WTC11 (cell line): ENCODE results near the gene ZNF205. TPM values are rescaled to one million over a fixed set of nuclear protein-coding genes. Genes with fewer than 3 reads are reported as not detected.
"Not testable (repeated sequence)": the region's sequence is repeated elsewhere in the genome, so short reads cannot be mapped to it uniquely, and the experiment has no call there.

Experiments
- ATAC-seq: fragments of 200-7000 bp; cut with Tn5 transposase; 2 replicates; pipeline ENCODE4 v1.10.0; 2021; ENCODE audit warnings: mild to moderate bottlenecking, moderate library complexity
- CTCF ChIA-PET: fragments of 300-600 bp; sonication (Branson Sonifier 250); formaldehyde crosslinking; loops from one replicate; lab custom pipeline; 2021; ENCODE audit warnings: antibody characterized with exemption; lab: Charles Lee
- POLR2A ChIA-PET: fragments of 350-600 bp; sonication (Branson Sonifier 250); formaldehyde crosslinking; loops from one replicate; lab custom pipeline; 2021; ENCODE audit warnings: antibody characterized with exemption; lab: Charles Lee
- DNase-seq: peaks from one replicate; pipeline ENCODE4 v3.0.0; 2021; ENCODE audit warnings: low spot score
- H3K27ac Mint-ChIP-seq: 2 replicates; pipeline ENCODE4 v1.8.0; 2021; ENCODE audit warnings: mixed read lengths
- H3K27me3 Mint-ChIP-seq: 2 replicates; pipeline ENCODE4 v1.8.0; 2021; ENCODE audit warnings: low read depth, mild to moderate bottlenecking, moderate library complexity, mixed read lengths
- H3K36me3 Mint-ChIP-seq: 2 replicates; pipeline ENCODE4 v1.8.0; 2021; ENCODE audit warnings: mixed read lengths
- H3K4me1 Mint-ChIP-seq: 2 replicates; pipeline ENCODE4 v1.8.0; 2022; ENCODE audit warnings: mixed read lengths
- H3K4me3 Mint-ChIP-seq: 2 replicates; pipeline ENCODE4 v1.8.0; 2021; ENCODE audit warnings: mild to moderate bottlenecking, moderate library complexity, mixed read lengths
- H3K9me3 Mint-ChIP-seq: 2 replicates; pipeline ENCODE4 v1.8.0; 2021; ENCODE audit warnings: mixed read lengths
- CBFB ChIP-seq: sonication (generic); formaldehyde crosslinking; IDR thresholded peaks from 2 replicates; pipeline ENCODE4 v1.8.1; 2022; ENCODE audit warnings: mild to moderate bottlenecking, low read depth, missing genetic modification reagents
- CREM ChIP-seq: sonication (generic); formaldehyde crosslinking; IDR thresholded peaks from 2 replicates; pipeline ENCODE4 v1.8.1; 2022; ENCODE audit warnings: mild to moderate bottlenecking, missing genetic modification reagents, moderate library complexity
- ELF4 ChIP-seq: sonication (generic); formaldehyde crosslinking; IDR thresholded peaks from 2 replicates; pipeline ENCODE4 v1.8.1; 2022; ENCODE audit warnings: low read depth, mild to moderate bottlenecking, moderate library complexity, missing genetic modification reagents
- ESRRA ChIP-seq: sonication (generic); formaldehyde crosslinking; IDR thresholded peaks from 2 replicates; pipeline ENCODE4 v1.8.1; 2022; ENCODE audit warnings: mild to moderate bottlenecking, missing genetic modification reagents, borderline replicate concordance
- ETV6 ChIP-seq: sonication (generic); formaldehyde crosslinking; IDR thresholded peaks from 2 replicates; pipeline ENCODE4 v1.8.1; 2022; ENCODE audit warnings: mild to moderate bottlenecking, missing genetic modification reagents
- GABPB1 ChIP-seq: sonication (generic); formaldehyde crosslinking; IDR thresholded peaks from 2 replicates; pipeline ENCODE4 v1.8.1; 2023; ENCODE audit warnings: mild to moderate bottlenecking, missing genetic modification reagents
- GRHL2 ChIP-seq: fragments of 250-450 bp; sonication (Bioruptor Pico); IDR thresholded peaks from 2 replicates; pipeline ENCODE4 v1.8.0; 2022; ENCODE audit warnings: mild to moderate bottlenecking, moderate library complexity; ENCODE audit not compliant: insufficient replicate concordance, severe bottlenecking
- SMAD4 ChIP-seq: sonication (generic); formaldehyde crosslinking; IDR thresholded peaks from 2 replicates; pipeline ENCODE4 v1.8.0; 2022; ENCODE audit warnings: mild to moderate bottlenecking, missing genetic modification reagents
- ZBTB21 ChIP-seq: sonication (generic); formaldehyde crosslinking; IDR thresholded peaks from 2 replicates; pipeline ENCODE4 v1.8.1; 2023; ENCODE audit warnings: mild to moderate bottlenecking, missing genetic modification reagents, borderline replicate concordance
- ZNF138 ChIP-seq: sonication (generic); formaldehyde crosslinking; conservative IDR thresholded peaks from 2 replicates; pipeline ENCODE4 v1.8.1; 2022; ENCODE audit warnings: mild to moderate bottlenecking, moderate library complexity, missing genetic modification reagents
- ZNF232 ChIP-seq: sonication (generic); formaldehyde crosslinking; IDR thresholded peaks from 2 replicates; pipeline ENCODE4 v1.8.0; 2022; ENCODE audit warnings: mild to moderate bottlenecking, missing genetic modification reagents
- ZNF263 ChIP-seq: sonication (generic); formaldehyde crosslinking; IDR thresholded peaks from 2 replicates; pipeline ENCODE4 v1.8.1; 2022; ENCODE audit warnings: low read depth, mild to moderate bottlenecking, moderate library complexity, missing genetic modification reagents
- ZNF317 ChIP-seq: sonication (generic); formaldehyde crosslinking; IDR thresholded peaks from 2 replicates; pipeline ENCODE4 v1.8.1; 2023; ENCODE audit warnings: low read depth, mild to moderate bottlenecking, moderate library complexity, missing genetic modification reagents, borderline replicate concordance
- ZNF671 ChIP-seq: fragments of 250-450 bp; sonication (Bioruptor Pico); IDR thresholded peaks from 2 replicates; pipeline ENCODE4 v1.8.0; 2021; ENCODE audit warnings: mild to moderate bottlenecking
- total RNA-seq: library from RNA; stranded (reverse); gene quantifications from 3 replicates; pipeline ENCODE4 v1.2.3, GENCODE V29; 2021
- TF ChIP-seq, protein P1 (sequence below): fragments of 250-450 bp; sonication (Bioruptor Pico); conservative IDR thresholded peaks from 2 replicates; pipeline ENCODE4 v1.9.0; 2021; ENCODE audit warnings: mild to moderate bottlenecking
- TF ChIP-seq, protein P2 (sequence below): sonication (generic); formaldehyde crosslinking; conservative IDR thresholded peaks from 2 replicates; pipeline ENCODE4 v1.8.1; 2023; ENCODE audit warnings: mild to moderate bottlenecking, low read depth, missing genetic modification reagents, moderate library complexity
- TF ChIP-seq, protein P3 (sequence below): sonication (generic); formaldehyde crosslinking; conservative IDR thresholded peaks from 2 replicates; pipeline ENCODE4 v1.8.1; 2022; ENCODE audit warnings: mild to moderate bottlenecking, missing genetic modification reagents
- TF ChIP-seq, protein P4 (sequence below): sonication (generic); formaldehyde crosslinking; IDR thresholded peaks from 2 replicates; pipeline ENCODE4 v1.8.0; 2022; ENCODE audit warnings: mild to moderate bottlenecking, missing genetic modification reagents
- TF ChIP-seq, protein P5 (sequence below): sonication (generic); formaldehyde crosslinking; IDR thresholded peaks from 2 replicates; pipeline ENCODE4 v1.8.0; 2022; ENCODE audit warnings: mild to moderate bottlenecking, missing genetic modification reagents
- TF ChIP-seq, protein P6 (sequence below): fragments of 250-450 bp; sonication (Bioruptor Pico); IDR thresholded peaks from 2 replicates; pipeline ENCODE4 v1.8.0; 2021; ENCODE audit warnings: mild to moderate bottlenecking

ZNF205 gene
- total RNA-seq, 1 experiment from 2014 or later, result 22.7 TPM

DNA sequence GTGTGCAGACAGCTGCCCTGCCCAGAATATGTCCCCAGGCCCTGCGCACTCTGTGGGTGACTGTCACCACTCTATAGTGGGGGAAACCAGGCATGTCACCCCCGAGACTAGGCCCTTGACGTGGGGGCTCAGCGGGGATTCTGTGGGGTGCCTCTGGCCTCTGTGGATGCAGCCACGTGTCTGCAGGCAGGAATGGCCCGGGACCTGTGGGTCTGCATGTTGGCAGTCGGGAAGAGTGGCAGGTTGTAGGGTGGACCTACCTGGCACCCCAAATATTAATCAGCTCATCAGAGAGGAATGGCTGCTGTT lies 46.0 kb upstream of the ZNF205 start:
- TF ChIP-seq ESRRA, result no peak
- TF ChIP-seq GABPB1, result 0 out of 2 replicates have a peak, but pooled peaks have one; percentile 12

DNA sequence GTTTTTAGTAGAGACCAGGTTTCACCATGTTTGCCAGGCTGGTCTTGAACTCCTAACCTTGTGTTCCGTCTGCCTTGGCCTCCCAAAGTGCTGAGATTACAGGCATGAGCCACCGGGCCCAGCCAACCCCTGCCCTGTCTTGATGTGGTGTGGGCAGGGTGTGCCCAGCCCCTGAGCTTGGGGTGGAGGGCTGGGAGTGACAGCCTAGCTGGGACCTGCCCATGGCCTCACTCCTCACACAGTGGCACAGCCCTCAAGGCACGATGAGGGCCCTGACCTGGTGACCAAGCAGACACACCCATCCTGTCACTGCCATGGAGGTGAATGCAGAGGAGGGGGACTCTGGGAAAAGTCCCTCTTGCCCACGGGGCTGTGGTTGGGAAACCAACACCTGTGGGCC lies 43.9 kb upstream of the ZNF205 start:
- TF ChIP-seq ZNF671 (CRISPR knock-in tag) (no peak), CREM (CRISPR knock-in tag) (no peak), GRHL2 (CRISPR knock-in tag) (no peak), ETV6 (CRISPR knock-in tag) (no peak), ELF4 (CRISPR knock-in tag) (no peak), ZNF263 (CRISPR knock-in tag) (no peak), ZNF138 (CRISPR knock-in tag) (no peak), CBFB (CRISPR knock-in tag) (no peak), ZNF317 (no peak), ZNF232 (no peak), ZBTB21 (CRISPR knock-in tag) (no peak), SMAD4 (CRISPR knock-in tag) (no peak), ESRRA (no peak)
- TF ChIP-seq, protein P1, sequence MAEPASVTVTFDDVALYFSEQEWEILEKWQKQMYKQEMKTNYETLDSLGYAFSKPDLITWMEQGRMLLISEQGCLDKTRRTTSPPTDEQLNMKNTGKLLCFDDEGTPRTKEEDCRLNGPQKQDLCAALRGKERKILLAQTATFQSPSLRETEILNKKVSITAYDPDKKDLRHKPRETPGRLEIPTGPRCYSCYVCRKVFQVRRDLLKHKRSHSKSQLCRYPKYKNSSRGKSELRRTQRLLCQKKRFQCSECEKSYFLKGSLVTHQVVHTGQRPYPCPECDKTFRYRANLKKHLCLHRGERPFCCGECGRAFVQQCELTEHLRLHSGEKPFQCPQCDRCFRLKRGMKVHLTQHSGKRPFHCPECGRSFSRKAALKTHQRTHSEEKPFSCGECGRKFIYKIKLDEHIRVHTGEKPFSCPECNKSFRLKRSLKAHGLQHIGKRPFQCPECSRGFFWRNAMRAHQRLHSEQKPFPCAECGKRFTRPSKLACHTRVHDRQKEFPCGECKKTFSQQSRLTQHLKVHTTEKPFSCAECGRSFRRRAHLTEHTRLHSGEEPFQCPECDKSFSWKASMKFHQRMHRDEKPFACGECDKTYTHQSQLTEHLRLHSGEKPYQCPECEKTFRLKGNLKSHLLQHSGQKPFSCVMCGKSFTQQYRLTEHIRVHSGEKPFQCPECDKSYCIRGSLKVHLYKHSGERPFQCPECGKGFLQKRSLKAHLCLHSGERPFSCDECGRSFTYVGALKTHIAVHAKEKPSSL (CRISPR knock-in tag), result no peak
- TF ChIP-seq, protein P2, sequence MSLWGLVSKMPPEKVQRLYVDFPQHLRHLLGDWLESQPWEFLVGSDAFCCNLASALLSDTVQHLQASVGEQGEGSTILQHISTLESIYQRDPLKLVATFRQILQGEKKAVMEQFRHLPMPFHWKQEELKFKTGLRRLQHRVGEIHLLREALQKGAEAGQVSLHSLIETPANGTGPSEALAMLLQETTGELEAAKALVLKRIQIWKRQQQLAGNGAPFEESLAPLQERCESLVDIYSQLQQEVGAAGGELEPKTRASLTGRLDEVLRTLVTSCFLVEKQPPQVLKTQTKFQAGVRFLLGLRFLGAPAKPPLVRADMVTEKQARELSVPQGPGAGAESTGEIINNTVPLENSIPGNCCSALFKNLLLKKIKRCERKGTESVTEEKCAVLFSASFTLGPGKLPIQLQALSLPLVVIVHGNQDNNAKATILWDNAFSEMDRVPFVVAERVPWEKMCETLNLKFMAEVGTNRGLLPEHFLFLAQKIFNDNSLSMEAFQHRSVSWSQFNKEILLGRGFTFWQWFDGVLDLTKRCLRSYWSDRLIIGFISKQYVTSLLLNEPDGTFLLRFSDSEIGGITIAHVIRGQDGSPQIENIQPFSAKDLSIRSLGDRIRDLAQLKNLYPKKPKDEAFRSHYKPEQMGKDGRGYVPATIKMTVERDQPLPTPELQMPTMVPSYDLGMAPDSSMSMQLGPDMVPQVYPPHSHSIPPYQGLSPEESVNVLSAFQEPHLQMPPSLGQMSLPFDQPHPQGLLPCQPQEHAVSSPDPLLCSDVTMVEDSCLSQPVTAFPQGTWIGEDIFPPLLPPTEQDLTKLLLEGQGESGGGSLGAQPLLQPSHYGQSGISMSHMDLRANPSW, result no peak
- TF ChIP-seq, protein P3, sequence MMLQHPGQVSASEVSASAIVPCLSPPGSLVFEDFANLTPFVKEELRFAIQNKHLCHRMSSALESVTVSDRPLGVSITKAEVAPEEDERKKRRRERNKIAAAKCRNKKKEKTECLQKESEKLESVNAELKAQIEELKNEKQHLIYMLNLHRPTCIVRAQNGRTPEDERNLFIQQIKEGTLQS (CRISPR knock-in tag), result no peak
- TF ChIP-seq, protein P4, sequence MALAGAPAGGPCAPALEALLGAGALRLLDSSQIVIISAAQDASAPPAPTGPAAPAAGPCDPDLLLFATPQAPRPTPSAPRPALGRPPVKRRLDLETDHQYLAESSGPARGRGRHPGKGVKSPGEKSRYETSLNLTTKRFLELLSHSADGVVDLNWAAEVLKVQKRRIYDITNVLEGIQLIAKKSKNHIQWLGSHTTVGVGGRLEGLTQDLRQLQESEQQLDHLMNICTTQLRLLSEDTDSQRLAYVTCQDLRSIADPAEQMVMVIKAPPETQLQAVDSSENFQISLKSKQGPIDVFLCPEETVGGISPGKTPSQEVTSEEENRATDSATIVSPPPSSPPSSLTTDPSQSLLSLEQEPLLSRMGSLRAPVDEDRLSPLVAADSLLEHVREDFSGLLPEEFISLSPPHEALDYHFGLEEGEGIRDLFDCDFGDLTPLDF (CRISPR knock-in tag), result no peak
- TF ChIP-seq, protein P5, sequence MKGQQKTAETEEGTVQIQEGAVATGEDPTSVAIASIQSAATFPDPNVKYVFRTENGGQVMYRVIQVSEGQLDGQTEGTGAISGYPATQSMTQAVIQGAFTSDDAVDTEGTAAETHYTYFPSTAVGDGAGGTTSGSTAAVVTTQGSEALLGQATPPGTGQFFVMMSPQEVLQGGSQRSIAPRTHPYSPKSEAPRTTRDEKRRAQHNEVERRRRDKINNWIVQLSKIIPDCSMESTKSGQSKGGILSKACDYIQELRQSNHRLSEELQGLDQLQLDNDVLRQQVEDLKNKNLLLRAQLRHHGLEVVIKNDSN, result no peak
- TF ChIP-seq, protein P6, sequence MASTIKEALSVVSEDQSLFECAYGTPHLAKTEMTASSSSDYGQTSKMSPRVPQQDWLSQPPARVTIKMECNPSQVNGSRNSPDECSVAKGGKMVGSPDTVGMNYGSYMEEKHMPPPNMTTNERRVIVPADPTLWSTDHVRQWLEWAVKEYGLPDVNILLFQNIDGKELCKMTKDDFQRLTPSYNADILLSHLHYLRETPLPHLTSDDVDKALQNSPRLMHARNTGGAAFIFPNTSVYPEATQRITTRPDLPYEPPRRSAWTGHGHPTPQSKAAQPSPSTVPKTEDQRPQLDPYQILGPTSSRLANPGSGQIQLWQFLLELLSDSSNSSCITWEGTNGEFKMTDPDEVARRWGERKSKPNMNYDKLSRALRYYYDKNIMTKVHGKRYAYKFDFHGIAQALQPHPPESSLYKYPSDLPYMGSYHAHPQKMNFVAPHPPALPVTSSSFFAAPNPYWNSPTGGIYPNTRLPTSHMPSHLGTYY (CRISPR knock-in tag), result no peak
- DNase-seq (no peak), ATAC-seq (no peak)
- ChIA-PET POLR2A (no interaction called here), CTCF (interaction anchor here (0.9 to 2.1 kb wide), 4 partner anchors 9 to 37 kb away, joined by 3 to 8 read pairs (median 4); no protein-coding TSS in a partner anchor)
- Mint-ChIP-seq H3K27me3 (peaks cover 5% of the 10 kb centered on the region; the same call in 1 of the 2 replicates), H3K4me3 (no peak overlapping the region), H3K36me3 (no peaks in the 10 kb centered on the region), H3K27ac (no peak overlapping the region), H3K4me1 (peaks cover 37% of the 10 kb centered on the region), H3K9me3 (no peaks in the 10 kb centered on the region)

More for the DNA sequence above, 46.0 kb upstream of the ZNF205 start:
- ChIA-PET CTCF (interaction anchor here (1.1 kb wide), 1 partner anchor 64 kb away, joined by 3 read pairs; no protein-coding TSS in a partner anchor), POLR2A (no interaction called here)
- DNase-seq, result no peak
- H3K9me3 Mint-ChIP-seq, result no peaks in the 10 kb centered on the region
- H3K27me3 Mint-ChIP-seq, result no peaks in the 10 kb centered on the region
- H3K27ac Mint-ChIP-seq, result no peak overlapping the region; the same call in 1 of the 2 replicates
- no peak overlapping the region for H3K4me3 Mint-ChIP-seq
- H3K36me3 Mint-ChIP-seq, result no peaks in the 10 kb centered on the region
- peaks cover 26% of the 10 kb centered on the region for H3K4me1 Mint-ChIP-seq
- ATAC-seq, result no peak

DNA sequence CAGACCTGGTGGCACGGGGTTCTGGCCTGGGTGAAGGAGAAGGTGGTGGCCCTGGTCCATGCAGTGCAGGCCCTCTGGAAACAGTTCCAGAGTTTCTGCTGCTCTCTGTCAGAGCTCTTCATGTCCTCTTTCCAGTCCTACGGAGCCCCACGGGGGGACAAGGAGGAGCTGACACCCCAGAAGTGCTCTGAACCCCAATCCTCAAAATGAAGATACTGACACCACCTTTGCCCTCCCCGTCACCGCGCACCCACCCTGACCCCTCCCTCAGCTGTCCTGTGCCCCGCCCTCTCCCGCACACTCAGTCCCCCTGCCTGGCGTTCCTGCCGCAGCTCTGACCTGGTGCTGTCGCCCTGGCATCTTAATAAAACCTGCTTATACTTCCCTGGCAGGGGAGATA lies 43.2 kb upstream of the ZNF205 start:
- Mint-ChIP-seq H3K27me3 (peaks cover 12% of the 10 kb centered on the region), H3K4me1 (peaks cover 33% of the 10 kb centered on the region)
- not testable (repeated sequence) for H3K27ac Mint-ChIP-seq, H3K4me3 Mint-ChIP-seq, H3K9me3 Mint-ChIP-seq, H3K36me3 Mint-ChIP-seq, DNase-seq, ATAC-seq
- ChIA-PET POLR2A (interaction anchor here (0.6 kb wide), 1 partner anchor 44 kb away, joined by 4 read pairs; no protein-coding TSS in a partner anchor), CTCF (interaction anchor here (0.9 to 2.1 kb wide), 3 partner anchors 10 to 37 kb away, joined by 3 to 8 read pairs (median 4); no protein-coding TSS in a partner anchor)
